ENCODE measurements around the gene CCDC15. TPM values are rescaled to one million over a fixed set of nuclear protein-coding genes. Genes with fewer than 3 reads are reported as not detected.

The CCDC15 gene
- total and polyA plus RNA-seq, 9 donors, result 0.82 to 1.9 (median 1.1) TPM

DNA sequence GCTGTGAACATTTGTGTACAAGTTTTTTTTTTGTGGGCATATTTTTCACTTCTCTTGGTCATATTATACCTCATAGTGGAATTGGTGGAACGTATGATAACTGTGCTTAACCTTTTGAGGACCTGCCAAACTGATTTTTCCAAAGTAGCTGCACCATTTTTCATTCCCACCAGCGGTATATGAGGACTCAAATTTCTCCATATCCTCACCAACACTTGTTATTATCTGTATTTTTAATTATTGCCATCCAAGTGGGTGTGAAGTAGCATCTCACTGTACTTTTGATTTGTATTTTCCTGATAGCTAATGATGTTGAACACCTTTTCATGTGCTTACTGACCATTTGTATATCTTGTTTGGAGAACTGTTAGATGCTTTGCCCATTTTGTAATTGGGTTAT lies 47.8 kb downstream of the CCDC15 start:
- no peak overlapping the region for H3K4me3 ChIP-seq
- H3K4me1 ChIP-seq (ENCODE audit: insufficient read depth), result no peaks in the 10 kb centered on the region
- TF ChIP-seq POLR2A (IDR thresholded peaks at IDR 0.05), result no peak
- no peak for TF ChIP-seq EP300 (IDR thresholded peaks at IDR 0.05)
- TF ChIP-seq, protein P1, sequence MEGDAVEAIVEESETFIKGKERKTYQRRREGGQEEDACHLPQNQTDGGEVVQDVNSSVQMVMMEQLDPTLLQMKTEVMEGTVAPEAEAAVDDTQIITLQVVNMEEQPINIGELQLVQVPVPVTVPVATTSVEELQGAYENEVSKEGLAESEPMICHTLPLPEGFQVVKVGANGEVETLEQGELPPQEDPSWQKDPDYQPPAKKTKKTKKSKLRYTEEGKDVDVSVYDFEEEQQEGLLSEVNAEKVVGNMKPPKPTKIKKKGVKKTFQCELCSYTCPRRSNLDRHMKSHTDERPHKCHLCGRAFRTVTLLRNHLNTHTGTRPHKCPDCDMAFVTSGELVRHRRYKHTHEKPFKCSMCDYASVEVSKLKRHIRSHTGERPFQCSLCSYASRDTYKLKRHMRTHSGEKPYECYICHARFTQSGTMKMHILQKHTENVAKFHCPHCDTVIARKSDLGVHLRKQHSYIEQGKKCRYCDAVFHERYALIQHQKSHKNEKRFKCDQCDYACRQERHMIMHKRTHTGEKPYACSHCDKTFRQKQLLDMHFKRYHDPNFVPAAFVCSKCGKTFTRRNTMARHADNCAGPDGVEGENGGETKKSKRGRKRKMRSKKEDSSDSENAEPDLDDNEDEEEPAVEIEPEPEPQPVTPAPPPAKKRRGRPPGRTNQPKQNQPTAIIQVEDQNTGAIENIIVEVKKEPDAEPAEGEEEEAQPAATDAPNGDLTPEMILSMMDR (IDR thresholded peaks at IDR 0.05), result no peak
- H3K36me3 ChIP-seq, result no peaks in the 10 kb centered on the region
- 96 to 97% (median 96%) methylated on average over 2 of the region's 2 CpGs for WGBS, 3 donors
- DNase-seq, result no peak
- no peaks in the 10 kb centered on the region for H3K9me3 ChIP-seq
- H3K27ac ChIP-seq, result no peak overlapping the region
- intact Hi-C loops (cut with DNase I), result no loop called here
- no peaks in the 10 kb centered on the region for H3K27me3 ChIP-seq

DNA sequence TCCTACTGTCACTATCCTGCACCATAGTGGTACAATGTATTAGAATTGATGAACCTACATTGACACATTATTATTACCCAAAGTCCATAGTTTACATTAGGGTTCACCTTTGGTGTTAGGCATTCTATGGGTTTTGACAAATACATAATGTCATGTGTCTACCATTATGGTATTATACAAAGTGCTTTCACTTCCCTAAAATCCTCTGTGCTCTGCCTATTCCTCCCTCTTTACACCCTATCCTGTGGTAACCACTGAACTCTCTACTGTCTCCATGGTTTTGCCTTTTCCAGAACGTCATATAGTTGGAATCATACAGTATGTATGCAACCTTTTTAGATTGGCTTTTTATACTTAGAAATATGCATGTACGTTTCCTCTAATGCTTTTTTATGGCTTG lies 51.5 kb downstream of the CCDC15 start:
- intact Hi-C loops (cut with DNase I), result no loop called here
- 92 to 98% (median 92%) methylated on average over 2 of the region's 2 CpGs for WGBS, 3 donors
- no peak for TF ChIP-seq POLR2A (IDR thresholded peaks at IDR 0.05)
- TF ChIP-seq EP300 (IDR thresholded peaks at IDR 0.05), result no peak
- TF ChIP-seq, protein P1 (IDR thresholded peaks at IDR 0.05), result no peak

GRCh38 chr11:125016413-125016812 lies 62.4 kb downstream of the CCDC15 start:
- TF ChIP-seq POLR2A (IDR thresholded peaks at IDR 0.05) (no peak), EP300 (IDR thresholded peaks at IDR 0.05) (no peak)
- TF ChIP-seq, protein P1 (IDR thresholded peaks at IDR 0.05), result no peak
- no peak for DNase-seq
- no peak overlapping the region for H3K4me3 ChIP-seq
- no peaks in the 10 kb centered on the region for H3K9me3 ChIP-seq
- intact Hi-C loops (cut with DNase I), result no loop called here
- H3K36me3 ChIP-seq, result no peaks in the 10 kb centered on the region
- no peaks in the 10 kb centered on the region for H3K4me1 ChIP-seq (ENCODE audit: insufficient read depth)
- H3K27me3 ChIP-seq, result no peaks in the 10 kb centered on the region
- H3K27ac ChIP-seq, result no peak overlapping the region

More for the DNA sequence above, 51.5 kb downstream of the CCDC15 start:
- no peaks in the 10 kb centered on the region for H3K9me3 ChIP-seq
- no peaks in the 10 kb centered on the region for H3K4me1 ChIP-seq (ENCODE audit: insufficient read depth)
- no peaks in the 10 kb centered on the region for H3K36me3 ChIP-seq
- no peaks in the 10 kb centered on the region for H3K27me3 ChIP-seq
- no peak for DNase-seq
- H3K4me3 ChIP-seq, result no peak overlapping the region
- no peak overlapping the region for H3K27ac ChIP-seq

- H3K9me3 ChIP-seq, result no peaks in the 10 kb centered on the region
- H3K4me1 ChIP-seq (ENCODE audit: insufficient read depth), result no peaks in the 10 kb centered on the region
- TF ChIP-seq EP300 (IDR thresholded peaks at IDR 0.05), result no peak
- TF ChIP-seq, protein P1 (IDR thresholded peaks at IDR 0.05), result no peak
- intact Hi-C loops (cut with DNase I), result no loop called here
- WGBS, 3 donors, result 27 to 59% (median 31%) methylated on average over 2 of the region's 2 CpGs
- no peaks in the 10 kb centered on the region for H3K27me3 ChIP-seq
- no peak overlapping the region for H3K27ac ChIP-seq
- no peaks in the 10 kb centered on the region for H3K36me3 ChIP-seq
- DNase-seq, result no peak
- no peak overlapping the region for H3K4me3 ChIP-seq
Measured at GRCh38 chr11:125020342-125020741, 66.3 kb downstream of the CCDC15 start.

GRCh38 chr11:125022551-125022950 lies 68.5 kb downstream of the CCDC15 start:
- TF ChIP-seq POLR2A (IDR thresholded peaks at IDR 0.05) (no peak), EP300 (IDR thresholded peaks at IDR 0.05) (no peak)
- TF ChIP-seq, protein P1 (IDR thresholded peaks at IDR 0.05), result no peak
- intact Hi-C loops (cut with DNase I), result no loop called here
- Histone ChIP-seq H3K9me3 (no peaks in the 10 kb centered on the region), H3K36me3 (no peaks in the 10 kb centered on the region), H3K27ac (no peak overlapping the region), H3K27me3 (no peaks in the 10 kb centered on the region), H3K4me3 (no peak overlapping the region), H3K4me1 (ENCODE audit: insufficient read depth) (no peaks in the 10 kb centered on the region)
- no peak for DNase-seq

Measured in ovary (tissue), 9 donors.